HuH-7 (cell line): ENCODE data around the gene ELP4.
"Not testable (repeated sequence)": the region's sequence is repeated elsewhere in the genome, so short reads cannot be mapped to it uniquely, and the experiment has no call there.

Source experiments
- DNase-seq: peaks from one replicate; pipeline ENCODE4 v3.0.0; 2011; ENCODE audit warnings: low spot score

ELP4 gene

DNA sequence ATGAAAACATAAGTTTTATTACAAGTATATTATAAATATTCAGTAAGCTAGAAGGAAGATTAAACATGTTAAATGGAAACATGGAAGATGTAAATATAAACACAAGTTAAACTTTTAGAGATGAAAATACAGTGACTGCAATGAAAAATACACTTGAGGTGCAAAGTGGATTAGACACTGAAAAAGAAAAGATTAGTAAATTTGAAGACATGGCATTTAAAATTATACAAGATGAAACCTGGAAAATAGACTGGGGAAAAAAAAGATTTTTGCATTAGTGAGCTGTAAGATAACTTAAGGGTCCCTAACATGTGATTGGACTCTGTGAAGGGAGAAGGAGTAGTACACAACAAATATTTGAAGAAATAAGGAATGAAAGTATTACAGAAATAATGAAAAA, 33.3 kb downstream of the ELP4 start:
- DNase-seq = no peak

DNA sequence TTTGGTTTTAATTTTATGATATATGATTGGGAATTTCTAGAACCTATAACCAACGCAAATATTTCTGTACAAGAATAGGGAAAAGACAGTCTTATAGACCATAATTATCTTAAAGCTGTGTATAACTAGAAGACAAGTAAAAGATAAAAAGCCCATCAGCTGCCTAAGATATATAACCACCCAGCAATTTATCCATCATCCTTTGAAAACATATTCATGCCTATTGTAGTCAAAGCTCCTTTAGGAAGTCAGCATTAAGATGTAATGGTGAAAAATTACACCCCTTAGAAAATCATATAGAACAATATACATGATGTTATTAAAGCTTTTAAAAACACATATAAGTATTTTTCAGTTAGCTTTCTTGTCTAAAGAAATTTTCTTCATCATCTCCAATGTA, 46.4 kb downstream of the ELP4 start:
- DNase-seq = no peak

DNA sequence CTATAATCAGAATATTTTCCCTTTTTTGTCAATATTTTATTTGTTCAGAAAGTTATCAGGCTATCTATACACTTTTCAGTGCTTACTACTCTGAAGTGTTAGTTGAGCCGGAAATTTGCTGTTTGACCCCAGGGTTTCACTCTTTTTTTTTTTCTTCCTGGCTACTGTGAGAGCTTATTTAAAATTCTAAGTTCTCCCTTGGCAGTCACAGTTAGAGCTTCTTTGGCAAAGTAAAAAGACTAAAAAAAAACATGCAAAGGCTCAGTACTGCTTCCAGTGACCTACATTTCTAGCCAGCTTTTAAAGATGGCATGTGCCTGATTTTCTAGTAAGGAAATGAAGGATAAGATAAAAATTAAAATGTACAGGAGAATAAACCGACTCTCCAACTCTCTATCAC, 48.4 kb downstream of the ELP4 start:
- DNase-seq = no peak

DNA sequence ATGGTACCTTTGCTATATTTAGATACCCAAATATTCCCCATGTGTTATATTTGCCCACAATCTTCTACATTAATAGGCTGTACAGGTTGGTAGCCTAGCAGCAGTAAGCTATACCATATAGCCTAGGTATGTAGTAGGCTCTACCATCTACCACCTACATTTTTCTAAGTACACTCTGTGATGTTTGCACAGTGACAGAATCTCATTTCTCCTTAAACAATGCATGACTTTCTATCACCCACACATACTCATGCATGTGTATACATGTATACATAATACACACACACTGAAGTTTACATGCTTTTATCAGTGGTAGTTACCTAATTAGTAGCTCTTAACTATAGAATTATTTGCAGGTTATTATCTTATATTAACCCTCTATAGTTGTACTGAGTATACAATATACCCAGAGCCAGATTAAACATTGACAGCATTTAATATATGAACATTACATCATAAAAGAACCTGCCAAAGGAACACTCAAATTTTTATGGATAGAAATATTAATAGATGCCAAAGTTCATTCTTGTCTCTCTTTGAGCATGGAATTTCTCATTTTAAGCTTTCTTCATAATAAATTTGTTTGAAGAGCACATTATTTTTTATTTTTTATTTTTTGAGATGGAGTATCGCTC, 51.4 kb downstream of the ELP4 start:
- no peak for DNase-seq

DNA sequence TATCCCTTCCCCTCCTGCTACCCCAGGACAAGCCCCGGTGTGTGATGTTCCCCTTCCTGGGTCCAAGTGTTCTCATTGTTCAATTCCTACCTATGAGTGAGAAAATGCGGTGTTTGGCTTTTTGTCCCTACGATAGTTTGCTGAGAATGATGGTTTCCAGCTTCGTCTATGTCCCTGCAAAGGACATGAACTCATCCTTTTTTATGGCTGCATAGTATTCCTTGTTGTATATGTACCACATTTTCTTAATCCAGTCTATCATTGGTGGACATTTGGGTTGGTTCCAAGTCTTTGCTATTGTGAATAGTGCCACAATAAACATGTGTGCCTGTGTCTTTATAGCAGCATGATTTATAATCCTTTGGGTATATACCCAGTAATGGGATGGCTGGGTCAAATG, 55.0 kb downstream of the ELP4 start:
- DNase-seq = not testable (repeated sequence)

DNA sequence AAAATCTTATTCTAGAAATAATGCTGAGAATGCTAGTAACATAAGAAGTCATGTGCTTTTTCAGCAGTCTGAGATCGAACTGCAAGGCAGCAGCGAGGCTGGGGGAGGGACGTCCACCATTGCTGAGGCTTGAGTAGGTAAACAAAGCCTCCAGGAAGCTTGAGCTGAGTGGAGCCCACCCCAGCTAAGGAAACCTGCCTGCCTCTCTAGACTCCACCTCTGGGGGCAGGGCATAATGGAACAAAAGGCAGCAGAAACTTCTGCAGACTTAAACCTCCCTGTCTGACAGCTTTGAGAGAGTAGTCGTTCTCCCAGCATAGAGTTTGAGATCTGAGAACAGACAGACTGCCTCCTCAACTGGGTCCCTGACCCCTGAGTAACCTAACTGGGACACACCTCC, 64.6 kb downstream of the ELP4 start:
- DNase-seq = not testable (repeated sequence)

DNA sequence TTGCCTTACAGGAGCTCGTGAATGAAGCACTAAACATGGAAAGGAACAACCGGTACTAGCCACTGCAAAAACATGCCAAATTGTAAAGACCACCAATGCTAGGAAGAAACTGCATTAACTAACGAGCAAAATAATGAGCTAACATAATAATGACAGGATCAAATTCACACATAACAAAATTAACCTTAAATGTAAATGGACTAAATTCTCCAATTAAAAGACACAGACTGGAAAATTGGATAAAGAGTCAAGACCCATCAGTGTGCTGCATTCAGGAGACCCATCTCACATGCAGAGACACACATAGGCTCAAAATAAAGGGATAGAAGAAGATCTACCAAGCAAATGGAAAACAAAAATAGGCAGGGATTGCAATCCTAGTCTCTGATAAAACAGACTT, 66.2 kb downstream of the ELP4 start:
- not testable (repeated sequence) for DNase-seq

DNA sequence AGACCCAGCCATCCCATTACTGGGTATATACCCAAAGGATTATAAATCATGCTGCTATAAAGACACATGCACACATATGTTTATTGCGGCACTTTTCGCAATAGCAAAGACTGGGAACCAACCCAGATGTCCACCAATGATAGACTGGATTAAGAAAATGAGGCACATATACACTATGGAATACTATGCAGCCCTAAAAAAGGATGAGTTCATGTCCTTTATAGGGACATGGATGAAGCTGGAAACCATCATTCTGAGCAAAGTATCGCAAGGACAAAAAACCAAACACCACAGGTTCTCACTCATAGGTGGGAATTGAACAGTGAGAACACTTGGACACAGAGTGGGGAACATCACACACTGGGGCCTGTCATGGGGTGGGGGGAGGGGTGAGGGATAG, 69.8 kb downstream of the ELP4 start:
- not testable (repeated sequence) for DNase-seq

DNA sequence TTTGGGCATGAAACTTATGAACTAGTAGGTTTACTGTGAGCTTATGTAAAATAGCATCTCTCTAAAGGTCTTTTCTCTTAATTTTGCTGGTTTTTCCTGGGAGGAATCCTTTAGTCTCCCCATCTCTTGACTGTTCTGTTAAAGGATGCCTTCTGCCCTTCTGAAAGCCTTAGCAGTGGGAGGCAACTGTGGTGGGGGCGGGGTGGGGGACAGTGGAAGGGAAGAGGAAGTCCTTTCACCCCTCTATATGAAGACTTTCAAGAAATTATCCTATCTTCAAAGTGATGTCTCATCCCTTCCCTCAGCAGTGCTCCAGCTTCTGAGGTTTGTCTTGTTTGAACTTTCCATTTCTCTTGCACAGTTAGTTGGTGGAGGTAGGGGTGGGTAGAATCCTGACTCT, 73.1 kb downstream of the ELP4 start:
- DNase-seq = no peak

DNA sequence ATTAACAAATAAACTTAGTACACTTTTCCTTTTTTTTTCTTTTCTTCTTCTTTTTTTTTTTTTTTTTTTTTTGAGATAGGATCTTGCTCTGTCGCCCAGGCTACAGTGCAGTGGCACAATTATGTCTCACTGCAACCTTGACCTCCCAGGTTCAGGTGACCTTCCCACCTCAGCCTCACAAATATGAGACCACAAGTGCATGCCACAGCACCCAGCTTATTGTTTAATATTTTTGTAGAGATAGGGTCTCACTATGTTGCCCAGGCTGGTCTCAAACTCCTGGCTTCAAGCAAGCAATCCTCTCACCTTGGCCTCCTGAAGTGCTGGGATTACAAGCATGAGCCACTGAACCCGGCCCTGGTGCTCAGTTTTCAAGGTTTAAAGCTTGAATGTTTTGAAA, 88.9 kb downstream of the ELP4 start:
- no peak for DNase-seq

DNA sequence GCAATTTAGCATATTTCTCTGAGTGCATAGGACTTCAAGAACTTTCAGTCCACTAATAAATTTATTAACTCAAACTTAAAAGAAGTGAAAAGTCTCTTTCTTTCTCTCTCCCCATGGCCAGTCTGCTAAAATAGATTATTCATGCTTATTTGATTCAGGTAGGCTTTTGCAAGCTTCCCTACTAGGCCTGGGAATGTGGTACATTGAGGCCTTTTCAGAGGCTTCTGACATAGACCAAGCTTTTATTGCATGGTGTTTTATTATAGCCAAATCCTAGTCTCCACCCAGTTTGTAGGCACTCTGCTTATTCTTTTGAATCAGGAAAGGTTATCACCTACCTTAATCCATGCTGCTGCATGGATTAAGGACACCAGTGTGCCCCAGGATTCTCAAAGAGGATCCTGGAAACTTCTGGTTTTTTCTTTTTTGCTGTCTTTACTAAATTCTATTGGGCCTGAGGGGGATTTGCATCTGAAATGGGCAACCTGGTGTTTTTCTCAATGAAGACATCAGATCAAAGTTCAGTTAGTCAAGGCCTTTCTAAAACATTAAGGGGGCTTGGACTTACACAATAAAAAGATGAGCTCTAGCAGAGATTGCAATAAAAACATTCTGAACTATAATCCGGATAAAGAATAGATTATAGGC, 92.2 kb downstream of the ELP4 start:
- DNase-seq = no peak

DNA sequence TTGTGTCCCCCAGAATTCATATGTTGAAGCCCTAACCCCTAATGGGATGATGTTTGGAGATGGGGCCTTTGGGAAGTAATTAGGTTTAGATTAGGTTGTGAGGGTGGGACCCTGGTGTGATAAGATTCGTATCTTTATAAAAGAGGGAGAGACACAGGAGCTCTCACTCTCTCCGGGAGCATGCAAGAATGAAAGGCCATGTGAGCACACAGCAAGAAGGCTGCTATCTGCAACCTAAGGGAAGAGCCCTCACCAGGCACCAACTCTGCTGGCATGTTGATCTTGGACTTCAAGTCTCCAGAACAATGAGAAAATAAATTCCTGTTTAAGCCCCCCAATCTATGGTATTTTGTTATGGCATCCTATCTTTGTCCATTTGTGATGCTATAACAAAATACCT, 97.3 kb downstream of the ELP4 start:
- no peak for DNase-seq

DNA sequence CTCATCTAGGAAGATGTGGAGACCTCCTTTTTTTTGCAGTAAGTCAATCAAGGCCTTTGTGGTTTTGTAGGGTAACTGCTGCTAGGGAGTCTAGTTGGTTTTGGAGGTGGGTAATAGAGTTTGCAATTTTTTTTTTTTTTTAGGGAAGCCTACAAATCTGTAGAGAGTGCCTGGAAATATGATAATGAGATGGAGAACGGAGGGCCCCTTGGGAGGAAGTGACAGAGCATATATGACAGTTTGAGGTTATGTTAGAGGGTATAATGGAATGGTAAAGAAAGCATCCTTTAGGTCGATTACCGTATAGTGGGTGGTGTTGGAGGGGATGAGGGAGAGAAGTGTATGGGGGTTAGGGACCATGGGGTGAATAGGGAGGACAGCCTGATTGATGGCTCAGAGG, 98.3 kb downstream of the ELP4 start:
- no peak for DNase-seq

DNA sequence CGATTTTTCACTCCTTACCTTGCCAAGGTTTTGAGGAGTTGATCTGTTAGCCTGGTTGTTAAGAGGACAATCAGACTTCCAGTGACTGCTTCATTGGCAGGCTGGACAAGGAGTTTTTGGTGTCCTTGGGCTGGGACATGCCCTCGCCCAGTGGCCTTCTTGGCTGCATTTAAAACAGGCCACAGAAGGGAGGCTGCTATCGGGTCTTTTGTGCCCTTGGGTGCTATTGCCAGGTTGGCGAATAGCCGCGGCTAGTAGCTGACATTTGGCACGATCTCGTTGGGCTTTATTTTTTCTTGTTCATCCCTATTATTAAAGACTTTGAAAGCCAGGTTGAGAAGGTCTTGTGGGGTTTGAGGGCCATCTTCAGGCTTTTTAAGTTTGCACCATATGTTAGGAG, 99.4 kb downstream of the ELP4 start:
- DNase-seq = no peak

DNA sequence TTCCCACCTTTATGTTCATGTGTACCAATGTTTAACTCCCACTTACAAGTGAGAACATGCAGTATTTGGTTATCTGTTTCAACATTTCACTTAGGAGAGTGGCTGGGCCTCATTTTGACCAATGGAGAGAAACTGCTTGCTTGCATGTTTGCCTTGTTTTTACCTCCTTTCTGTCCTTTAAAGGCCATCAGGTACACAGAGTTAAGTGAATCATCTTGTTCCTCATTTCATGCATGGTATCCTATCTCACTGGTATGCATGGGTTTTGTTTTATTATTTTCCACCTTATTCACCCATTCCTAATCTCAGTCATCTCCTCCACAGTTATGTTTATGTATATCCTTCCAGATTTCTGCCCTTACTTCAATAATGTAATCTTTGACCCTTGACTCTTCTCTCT, 101.0 kb downstream of the ELP4 start:
- no peak for DNase-seq

DNA sequence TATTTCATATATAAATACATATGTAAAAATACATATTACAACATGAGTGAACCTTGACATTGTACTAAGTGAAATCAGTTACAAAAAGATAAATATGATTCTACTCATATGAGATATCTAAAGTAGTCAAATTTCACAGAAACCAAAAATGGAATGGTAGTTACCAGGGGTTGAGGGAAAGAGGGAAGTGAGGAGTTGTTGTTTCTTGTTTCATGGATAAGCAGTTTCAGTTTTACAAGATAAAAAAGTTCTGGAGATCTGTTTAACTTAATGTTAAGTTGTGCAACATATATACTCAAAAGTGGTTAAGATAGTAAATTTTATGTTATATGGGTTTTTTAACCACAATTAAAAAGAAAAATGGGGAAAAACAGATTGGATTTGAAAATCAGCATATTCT, 107.7 kb downstream of the ELP4 start:
- DNase-seq = no peak

DNA sequence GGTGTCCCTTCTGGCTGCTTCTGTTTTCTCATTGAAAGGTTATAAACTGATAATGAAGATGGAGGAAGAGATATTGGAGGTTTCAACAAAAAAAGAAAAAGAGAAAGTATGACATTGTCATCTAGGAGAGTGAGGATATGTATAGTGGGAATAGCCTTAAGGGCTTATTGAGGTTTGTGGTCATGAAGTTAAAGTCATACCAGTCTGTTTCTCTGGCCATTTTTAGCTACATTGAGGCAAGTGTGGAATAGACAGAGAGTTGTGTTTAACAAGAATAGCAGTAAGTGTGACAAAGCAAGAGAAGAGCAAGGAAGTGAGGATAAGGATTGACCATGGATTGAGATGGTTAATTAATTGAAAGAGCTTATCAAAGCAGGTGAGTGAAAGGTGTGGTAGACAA, 110.4 kb downstream of the ELP4 start:
- DNase-seq = no peak

DNA sequence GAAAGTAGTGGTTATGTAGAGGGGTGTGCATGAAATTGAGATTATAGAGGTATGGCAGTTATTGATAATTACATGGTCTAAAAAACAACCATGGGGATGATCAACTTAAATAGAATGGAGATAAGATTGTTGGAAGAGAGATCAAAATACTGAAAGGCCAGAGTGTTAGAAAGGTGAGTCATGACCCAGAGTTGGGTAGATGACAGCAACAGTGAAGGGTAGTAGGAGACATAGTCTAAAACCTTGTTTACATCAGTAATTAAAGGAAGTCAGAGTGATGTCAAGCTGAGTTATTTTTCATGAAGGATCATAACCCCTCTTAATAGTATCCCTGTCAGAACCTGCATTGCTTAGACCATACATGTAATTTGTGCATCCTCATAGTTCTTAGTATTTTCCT, 110.9 kb downstream of the ELP4 start:
- DNase-seq = no peak

DNA sequence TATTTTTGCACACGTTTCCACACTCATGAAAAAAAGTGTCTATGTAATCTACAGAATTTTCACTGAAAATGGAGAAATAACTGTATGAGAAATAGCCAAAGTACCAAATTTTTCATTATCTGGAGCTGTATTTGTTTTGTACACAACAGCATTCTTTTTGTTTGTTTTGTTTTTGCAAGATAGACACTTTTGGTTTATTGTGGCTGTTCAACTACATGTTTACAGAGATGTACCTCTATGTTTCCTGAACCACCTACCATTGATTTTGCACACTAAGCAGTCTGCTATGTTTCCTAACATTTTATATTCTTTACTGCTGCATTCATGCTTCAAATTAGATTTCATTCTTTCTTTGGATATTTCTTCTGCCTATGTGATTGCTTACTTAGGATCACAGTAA, 116.3 kb downstream of the ELP4 start:
- DNase-seq = no peak

DNA sequence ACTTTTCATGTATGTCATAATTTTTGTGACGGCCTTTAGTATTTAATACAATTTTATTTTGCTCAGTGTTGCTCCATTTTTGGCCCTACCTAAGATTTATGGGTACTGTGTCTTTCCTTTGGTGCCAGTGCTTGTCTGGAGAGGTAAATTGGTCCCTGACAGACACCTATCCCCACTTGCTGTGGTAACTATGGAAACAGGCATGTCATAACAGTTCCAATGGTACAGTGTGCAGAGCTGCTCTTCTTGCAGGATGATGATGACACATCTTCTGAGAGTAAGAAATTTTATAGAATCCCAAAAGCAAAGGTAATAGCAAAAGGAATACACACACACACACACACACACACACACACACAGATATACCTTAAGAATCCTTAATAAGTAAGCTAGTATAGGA, 118.5 kb downstream of the ELP4 start:
- DNase-seq = no peak

DNA sequence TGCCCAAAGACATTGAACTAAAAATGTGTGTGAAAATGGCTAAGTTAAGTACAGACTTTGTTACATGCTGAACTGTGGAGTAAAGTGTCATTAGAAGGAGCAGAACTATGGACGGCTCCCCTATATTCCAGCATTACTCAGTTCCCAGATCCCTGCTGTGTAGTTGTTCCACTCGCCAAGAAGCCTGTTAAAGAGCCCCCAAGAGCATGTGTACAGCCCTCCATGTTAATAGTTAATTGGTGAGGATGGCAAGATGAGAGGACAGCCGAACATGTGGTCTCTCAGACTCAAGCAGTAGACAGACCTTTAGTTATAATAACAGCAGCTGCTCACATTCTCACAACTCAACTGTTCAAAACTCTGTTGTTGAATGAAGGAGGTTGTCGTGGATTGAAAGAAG, 127.4 kb downstream of the ELP4 start:
- DNase-seq = no peak

DNA sequence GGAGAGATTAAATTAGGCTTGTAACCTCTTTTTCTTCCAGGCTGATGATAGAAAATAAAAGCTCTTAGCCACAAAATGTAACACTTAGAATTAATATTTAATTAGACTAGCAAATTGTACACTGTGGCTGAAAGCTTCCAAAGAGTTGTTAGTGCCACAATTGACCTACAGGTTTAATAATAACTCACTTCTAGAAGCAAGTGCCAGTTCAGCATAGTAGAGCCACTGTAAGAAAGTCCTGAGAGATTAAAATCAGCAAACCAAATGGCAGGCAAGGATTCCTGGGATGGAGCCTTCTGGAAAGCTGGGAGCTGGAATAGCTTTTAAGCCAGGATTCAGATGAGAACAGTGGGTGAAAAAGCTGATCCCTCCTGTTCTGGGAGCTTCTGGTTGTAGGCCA, 131.0 kb downstream of the ELP4 start:
- no peak for DNase-seq

DNA sequence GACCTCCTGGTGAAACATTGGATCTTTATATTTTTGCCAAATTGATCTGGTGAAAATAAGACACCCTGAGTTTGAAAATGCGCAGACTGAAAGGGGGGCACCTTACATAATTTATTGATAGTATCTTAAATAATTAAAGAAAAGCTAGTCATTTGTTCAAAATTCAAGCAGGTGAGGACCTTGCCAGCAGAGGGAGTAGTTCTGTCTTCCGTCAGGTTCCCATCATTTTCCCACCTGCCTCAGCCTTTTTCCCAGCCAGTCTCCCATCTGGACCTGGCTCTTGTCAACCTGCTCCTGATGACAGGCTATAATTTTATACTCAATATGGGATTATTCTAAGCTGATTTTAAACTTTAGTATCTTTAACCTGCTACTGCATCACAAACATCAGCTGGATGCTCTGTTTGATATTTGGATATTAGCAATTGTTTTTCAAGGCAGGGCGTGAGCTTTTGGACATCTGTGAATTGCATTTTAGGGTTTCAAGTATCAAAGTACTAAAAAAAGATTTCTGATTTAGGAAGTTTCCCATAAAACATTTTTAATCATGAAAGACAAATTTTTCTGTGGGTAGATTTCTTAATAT, 132.0 kb downstream of the ELP4 start:
- peak; percentile 7 for DNase-seq

DNA sequence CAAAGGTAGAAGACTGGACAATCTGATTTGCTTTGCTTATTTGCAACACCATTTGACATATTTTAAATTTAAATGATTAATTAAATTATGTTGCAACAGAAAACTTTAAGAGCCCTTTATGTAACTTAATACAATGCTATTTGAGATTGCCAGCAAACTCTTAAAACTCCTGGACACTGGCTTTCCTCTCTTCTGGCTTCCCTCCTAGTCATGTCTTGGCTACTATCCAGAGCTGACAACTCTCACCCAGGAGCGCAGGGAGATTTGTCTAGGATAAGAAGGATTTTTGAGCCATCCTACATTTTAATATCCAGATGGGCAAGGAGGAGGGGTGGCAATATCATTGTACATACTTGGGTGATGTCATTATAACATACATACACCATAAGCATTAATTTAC, 134.3 kb downstream of the ELP4 start:
- no peak for DNase-seq
